Small intestine (tissue), 7 donors: ENCODE results near the gene TLK1. TPM values are rescaled to one million over a fixed set of nuclear protein-coding genes. Genes with fewer than 3 reads are reported as not detected.

Experiments used
- DNase-seq, 2 donors: peaks; one replicate each; pipeline versions ENCODE4 v3.0.0 to v3.0.0-alpha.2; 2013
- FAIRE-seq: peaks from 2 replicates; lab custom pipeline; 2012; peaks lifted over from hg19 to GRCh38; lab: Jason Lieb, UNC
- H3K27ac ChIP-seq, 3 donors: one replicate each; pipeline ENCODE4 v1.5.1; 2013; ENCODE audit warnings: low read length in 2 of 3, mild to moderate bottlenecking in 2 of 3, control low read depth in 1 of 3, inconsistent platforms in 1 of 3, low read depth in 1 of 3, moderate library complexity in 1 of 3
- H3K27me3 ChIP-seq, 3 donors: one replicate each; pipeline ENCODE4 v1.6.1; 2013; ENCODE audit warnings: low read length in 3 of 3, inconsistent platforms in 1 of 3; ENCODE audit not compliant: control insufficient read depth in 3 of 3, insufficient read depth in 3 of 3
- H3K36me3 ChIP-seq, 3 donors: one replicate each; pipeline ENCODE4 v1.6.1; 2013; ENCODE audit warnings: low read length in 3 of 3, inconsistent platforms in 1 of 3, low read depth in 1 of 3, mild to moderate bottlenecking in 1 of 3, moderate library complexity in 1 of 3; ENCODE audit not compliant: control insufficient read depth in 3 of 3, insufficient read depth in 2 of 3
- H3K4me1 ChIP-seq, 3 donors: one replicate each; pipeline ENCODE4 v1.6.1; 2013; ENCODE audit warnings: low read length in 2 of 3, inconsistent platforms in 1 of 3, low read depth in 1 of 3, mild to moderate bottlenecking in 1 of 3, moderate library complexity in 1 of 3; ENCODE audit not compliant: control insufficient read depth in 3 of 3, insufficient read depth in 2 of 3
- H3K4me3 ChIP-seq, 3 donors: one replicate each; pipeline ENCODE4 v1.5.1; 2013; ENCODE audit warnings: low read length in 3 of 3, control low read depth in 1 of 3, inconsistent platforms in 1 of 3, low read depth in 1 of 3, mild to moderate bottlenecking in 1 of 3, moderate library complexity in 1 of 3
- H3K9me3 ChIP-seq, 2 donors: one replicate each; pipeline ENCODE4 v1.6.1; 2013; ENCODE audit warnings: low read depth in 1 of 2, low read length in 1 of 2; ENCODE audit not compliant: control insufficient read depth in 2 of 2, insufficient read depth in 1 of 2
- WGBS, 3 donors: extraction: QIAGEN DNeasy Blood & Tissue Kit; methylation state at CpG; one replicate each; pipeline ENCODE4 v1.1.7; 2013; 5-methylcytosine and 5-hydroxymethylcytosine counted together
- polyA plus RNA-seq, 4 donors: library from polyadenylated mRNA; stranded (reverse) in 3 of 4; unstranded in 1 of 4; fragments of 200-250 nt in 3 of 4; fragments of 120-200 nt in 1 of 4; gene quantifications; one replicate each; pipeline versions ENCODE4 v1.2.1 to v1.2.3, GENCODE V29; 2013
- donor health status: healthy with polysubstance abuse.
- donor health status: control.
- donor health status: control.
- donor health status: Bipolar disorder and iron deficiency.
- donor health status: healthy.

Gene TLK1
- polyA plus RNA-seq, 4 donors, result 10.0 to 27.8 (median 11.6) TPM

DNA sequence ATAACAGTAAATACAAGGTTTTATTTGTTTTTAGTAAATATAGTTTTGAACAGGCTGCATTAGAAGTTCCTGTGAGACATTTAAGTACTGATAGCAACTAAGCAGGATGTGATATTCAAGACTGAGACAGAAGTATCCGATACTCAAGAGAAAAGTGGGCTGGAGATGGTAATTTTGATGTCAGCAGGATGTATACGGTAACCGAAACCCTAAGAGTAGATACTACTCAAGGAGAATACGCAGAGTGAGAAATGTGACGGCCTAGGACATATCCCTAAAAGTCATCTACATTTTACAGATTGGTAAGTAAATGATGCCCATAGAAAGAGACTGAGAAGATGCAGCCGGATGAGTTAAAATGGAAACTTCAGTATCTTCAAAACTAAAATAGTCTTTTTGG lies 116.3 kb downstream of the TLK1 start:
- no peaks in the 10 kb centered on the region for H3K4me1 ChIP-seq
- FAIRE-seq, result no peak
- H3K27ac ChIP-seq, result no peak overlapping the region
- H3K4me3 ChIP-seq, result no peak overlapping the region
- DNase-seq, result no peak
- H3K36me3 ChIP-seq, result peaks cover 4 to 13% (median 8%) of the 10 kb centered on the region in 3 donors
- WGBS, 3 donors, result 58 to 61% (median 59%) methylated on average over 6 of the region's 6 CpGs
- no peaks in the 10 kb centered on the region for H3K9me3 ChIP-seq
- no peaks in the 10 kb centered on the region for H3K27me3 ChIP-seq

DNA sequence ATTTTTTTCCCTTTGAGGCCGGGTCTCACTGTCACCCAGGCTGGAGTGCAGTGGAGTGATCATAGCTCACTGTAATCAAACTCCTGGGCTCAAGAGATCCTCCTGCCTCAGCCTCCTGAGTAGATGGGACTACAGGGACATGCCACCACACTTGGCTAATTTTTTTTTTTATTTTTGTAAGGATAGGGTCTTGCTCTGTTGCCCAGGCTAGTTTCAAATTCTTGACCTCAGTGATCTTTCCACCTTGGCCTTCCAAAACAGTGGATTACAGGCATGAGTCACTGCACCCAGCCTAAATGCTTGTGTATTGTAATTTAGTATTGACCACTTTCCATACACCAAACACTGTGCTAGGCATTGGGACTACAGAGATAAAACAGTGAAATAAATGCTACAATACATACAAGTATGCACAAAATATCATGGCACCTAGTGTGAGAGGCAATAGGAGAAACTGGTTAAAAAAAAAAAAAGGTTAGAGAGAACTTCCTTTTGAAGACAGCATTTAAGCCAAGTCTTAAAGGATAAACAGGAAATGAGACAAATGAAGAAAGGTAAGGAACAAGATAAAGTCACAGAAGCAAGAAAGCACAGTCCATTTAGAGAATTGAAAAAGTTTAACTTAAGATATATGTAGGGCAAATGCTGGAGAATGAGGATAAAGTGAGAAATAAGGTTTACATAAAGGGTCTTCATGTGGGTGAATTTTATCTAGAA lies 118.3 kb downstream of the TLK1 start:
- FAIRE-seq, result no peak
- Histone ChIP-seq H3K4me1 (no peaks in the 10 kb centered on the region), H3K27ac (no peak overlapping the region), H3K9me3 (no peaks in the 10 kb centered on the region), H3K36me3 (peaks cover 4 to 18% (median 8%) of the 10 kb centered on the region in 3 donors), H3K27me3 (no peaks in the 10 kb centered on the region), H3K4me3 (no peak overlapping the region)
- no peak for DNase-seq
- WGBS, 3 donors, result 88 to 96% (median 91%) methylated on average over 1 of the region's 1 CpG

DNA sequence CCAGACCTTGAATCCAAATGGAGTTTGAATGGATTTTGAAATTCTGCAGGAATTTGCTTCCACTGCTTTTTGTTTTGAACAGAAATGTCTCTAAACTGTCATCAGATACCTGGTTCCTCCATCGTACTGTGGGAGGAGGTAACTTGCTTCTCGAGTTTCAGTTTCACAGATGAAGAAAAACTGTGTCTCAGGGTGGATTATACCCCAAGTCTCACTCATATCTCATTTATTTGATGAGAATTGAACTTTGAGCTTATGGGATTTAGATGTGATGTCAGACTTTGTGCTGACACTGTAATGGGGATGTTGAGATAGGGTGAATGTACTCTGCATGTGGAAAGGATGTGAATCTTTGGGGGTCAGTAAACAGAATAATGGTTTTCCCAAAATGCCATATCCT lies 124.2 kb downstream of the TLK1 start:
- Histone ChIP-seq H3K27me3 (no peaks in the 10 kb centered on the region), H3K27ac (no peak overlapping the region), H3K36me3 (peaks cover 3 to 36% (median 5%) of the 10 kb centered on the region in 3 donors), H3K9me3 (no peaks in the 10 kb centered on the region), H3K4me1 (no peaks in the 10 kb centered on the region), H3K4me3 (no peak overlapping the region)
- WGBS, 3 donors, result 43 to 67% (median 51%) methylated on average over 2 of the region's 2 CpGs
- FAIRE-seq (no peak), DNase-seq (peak; percentile 9 to 36)

DNA sequence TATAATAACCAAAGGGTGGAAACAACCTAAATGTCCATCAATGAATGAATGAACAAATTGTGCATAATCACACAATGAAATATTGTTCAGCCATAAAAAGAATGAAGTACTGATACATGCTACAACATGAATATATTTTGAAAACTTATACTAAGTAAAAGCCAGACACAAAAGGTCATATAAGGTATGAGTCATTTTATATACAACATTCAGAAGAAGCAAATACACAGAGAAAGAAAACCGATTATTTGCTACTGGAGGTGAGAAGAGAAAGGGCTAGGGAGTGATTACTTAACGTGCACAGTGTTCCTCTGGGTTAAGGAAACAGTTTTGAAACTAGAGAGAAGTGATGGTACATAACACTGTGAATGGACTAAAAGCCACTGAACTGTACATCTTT lies 126.4 kb downstream of the TLK1 start:
- no peak overlapping the region for H3K4me3 ChIP-seq
- H3K9me3 ChIP-seq, result no peaks in the 10 kb centered on the region
- FAIRE-seq, result peak; percentile 44
- H3K36me3 ChIP-seq, result peaks cover 0 to 33% (median 3%) of the 10 kb centered on the region in 3 donors
- no peak overlapping the region for H3K27ac ChIP-seq
- WGBS, 3 donors, result 14 to 31% (median 28%) methylated on average over 2 of the region's 2 CpGs
- H3K4me1 ChIP-seq, result no peaks in the 10 kb centered on the region
- DNase-seq, result no peak
- no peaks in the 10 kb centered on the region for H3K27me3 ChIP-seq

DNA sequence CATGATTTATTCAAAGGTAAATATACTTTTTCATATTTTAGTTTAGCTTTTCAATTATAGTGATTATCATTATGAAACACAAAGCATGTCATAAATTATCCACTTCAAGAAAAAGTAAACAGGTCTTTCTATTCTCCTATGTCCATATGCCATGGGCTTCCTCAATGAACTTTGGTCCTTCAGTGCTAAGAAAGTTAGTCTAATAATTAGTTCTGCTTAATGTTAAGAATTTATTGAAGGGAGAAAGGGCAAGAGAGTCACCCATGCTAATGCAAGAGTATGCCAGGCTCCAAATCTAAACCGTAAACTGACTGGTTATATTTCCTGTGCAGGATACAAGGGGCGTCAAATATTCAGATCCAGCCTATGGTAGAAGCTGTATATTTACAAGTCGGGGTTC lies 135.5 kb downstream of the TLK1 start:
- 13 to 54% (median 47%) methylated on average over 3 of the region's 3 CpGs for WGBS, 3 donors
- Histone ChIP-seq H3K27me3 (no peaks in the 10 kb centered on the region), H3K36me3 (peaks cover 2 to 14% (median 5%) of the 10 kb centered on the region in 3 donors), H3K4me3 (no peak overlapping the region), H3K4me1 (peaks cover 0 to 9% (median 2%) of the 10 kb centered on the region in 3 donors), H3K27ac (peak overlapping the region in 2 of 3 donors; percentile 20 to 33), H3K9me3 (no peaks in the 10 kb centered on the region)
- FAIRE-seq, result peak; percentile 84
- peak; percentile 56 to 72 for DNase-seq

DNA sequence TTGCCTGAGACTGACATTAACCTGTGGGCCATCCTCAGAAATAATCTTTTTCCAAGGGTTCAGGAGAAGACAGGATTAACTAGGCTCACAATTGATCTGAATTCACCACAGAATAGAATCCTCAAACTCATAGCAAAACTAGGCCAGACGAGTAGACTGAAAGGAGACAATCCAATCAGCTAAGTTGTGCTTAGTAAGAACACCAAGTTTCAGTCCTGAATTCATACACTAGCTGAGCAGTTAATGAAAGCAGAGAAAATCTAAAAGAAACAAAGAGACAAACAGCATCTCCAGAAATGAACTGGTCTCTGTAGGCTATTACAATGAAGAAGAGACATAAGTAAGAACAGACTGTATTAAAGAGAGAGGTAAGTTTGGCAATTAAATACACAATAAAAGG lies 142.2 kb downstream of the TLK1 start:
- DNase-seq, result no peak
- WGBS, 3 donors, result 80 to 89% (median 83%) methylated on average over 1 of the region's 1 CpG
- Histone ChIP-seq H3K4me3 (no peak overlapping the region), H3K9me3 (no peaks in the 10 kb centered on the region), H3K36me3 (peaks cover 5 to 14% (median 11%) of the 10 kb centered on the region in 3 donors), H3K27me3 (no peaks in the 10 kb centered on the region), H3K4me1 (no peaks in the 10 kb centered on the region), H3K27ac (peak overlapping the region in 1 of 3 donors; percentile 11)
- FAIRE-seq, result no peak

DNA sequence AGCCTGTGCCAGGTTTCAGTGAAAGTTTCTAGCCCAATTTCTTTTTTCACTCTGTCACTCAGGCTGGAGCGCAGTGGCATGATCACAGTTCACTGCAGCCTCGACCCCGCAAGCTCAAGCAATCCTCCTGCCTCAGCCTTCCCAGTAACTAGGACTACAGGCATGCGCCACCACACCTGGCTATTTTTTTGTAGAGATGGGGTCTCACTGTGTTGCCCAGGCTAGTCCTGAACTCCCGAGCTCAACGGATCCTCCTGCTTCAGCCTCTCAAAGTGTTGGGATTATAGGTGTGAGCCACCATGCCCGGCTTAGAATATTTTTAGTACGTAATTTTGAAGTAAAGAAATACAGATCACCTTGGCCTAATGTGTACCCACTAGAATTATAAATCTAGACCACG lies 144.6 kb downstream of the TLK1 start:
- H3K4me3 ChIP-seq, result no peak overlapping the region
- FAIRE-seq, result no peak
- no peaks in the 10 kb centered on the region for H3K27me3 ChIP-seq
- H3K36me3 ChIP-seq, result peaks cover 5 to 16% (median 7%) of the 10 kb centered on the region in 3 donors
- no peak overlapping the region for H3K27ac ChIP-seq
- H3K9me3 ChIP-seq, result no peaks in the 10 kb centered on the region
- DNase-seq, result no peak
- no peaks in the 10 kb centered on the region for H3K4me1 ChIP-seq
- WGBS, 3 donors, result 98% methylated on average over 9 of the region's 9 CpGs

DNA sequence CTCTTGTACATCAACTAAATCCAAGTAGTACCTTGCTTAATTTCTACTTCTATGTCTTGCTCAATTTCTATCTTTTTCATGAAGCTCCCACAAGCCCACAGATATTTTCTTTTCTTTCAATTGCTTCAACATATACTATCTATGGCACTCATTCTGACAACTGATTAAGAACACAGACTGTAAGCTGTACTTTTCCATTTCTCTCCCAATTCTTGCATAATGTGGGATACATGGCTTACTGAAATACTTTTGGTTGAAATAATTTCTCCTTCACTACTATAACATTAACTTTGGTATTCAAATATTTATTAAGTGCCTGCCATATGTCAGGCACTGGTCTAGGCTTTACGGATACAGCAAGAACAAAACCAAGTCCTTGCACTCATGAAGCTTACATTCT lies 146.8 kb downstream of the TLK1 start:
- no peaks in the 10 kb centered on the region for H3K9me3 ChIP-seq
- H3K4me1 ChIP-seq, result no peaks in the 10 kb centered on the region

More for the DNA sequence above, 146.8 kb downstream of the TLK1 start:
- no peak for DNase-seq
- Histone ChIP-seq H3K4me3 (no peak overlapping the region), H3K36me3 (peaks cover 5 to 18% (median 11%) of the 10 kb centered on the region in 3 donors), H3K27me3 (no peaks in the 10 kb centered on the region), H3K27ac (no peak overlapping the region)
- WGBS, 3 donors, result 60 to 100% (median 93%) methylated on average over 1 of the region's 1 CpG
- no peak for FAIRE-seq
